ENCODE data around the gene SLC13A1. TPM values are rescaled to one million over a fixed set of nuclear protein-coding genes. Genes with fewer than 3 reads are reported as not detected.

SLC13A1 gene
- total RNA-seq, 1 donor from 2014 or later = not detected

DNA sequence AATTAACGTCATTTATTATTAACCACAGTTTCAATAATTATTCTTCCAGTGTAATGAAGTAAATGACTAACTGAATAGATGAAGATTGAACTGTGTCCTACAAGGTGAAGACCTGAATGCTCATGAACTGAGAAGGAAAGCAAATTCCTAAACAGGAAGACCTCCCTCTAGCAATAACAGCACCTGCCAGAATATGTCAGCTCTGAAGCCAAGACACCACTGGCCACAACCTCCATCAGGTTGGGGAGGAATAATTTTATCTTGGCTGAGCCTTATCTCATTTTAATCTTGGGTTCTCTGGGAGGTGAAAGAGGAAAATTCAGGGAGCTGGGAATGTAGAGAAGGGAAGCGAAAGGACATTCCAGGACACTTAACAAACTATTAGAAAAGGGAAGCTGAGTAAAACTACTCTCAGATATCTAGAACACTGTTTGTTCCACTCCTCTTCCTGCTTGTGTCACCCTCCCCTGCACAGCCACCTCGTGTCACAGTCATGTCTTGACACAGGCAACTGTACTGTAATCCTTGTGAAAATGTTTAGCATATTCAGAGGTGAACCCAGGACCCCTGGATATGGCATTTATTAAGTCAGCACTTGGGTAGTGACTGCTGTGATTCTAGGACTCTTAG, 4.6 kb upstream of the SLC13A1 start:
- no peaks in the 10 kb centered on the region for H3K36me3 ChIP-seq

GRCh38 chr7:123201901-123202300, 2.1 kb upstream of the SLC13A1 start:
- H3K4me1 ChIP-seq = no peaks in the 10 kb centered on the region
- intact Hi-C loops (cut with DNase I) = no loop called here
- no peak overlapping the region for H3K27ac ChIP-seq
- H3K9me3 ChIP-seq = no peaks in the 10 kb centered on the region
- DNase-seq (ENCODE audit: low spot score in 2 of 2) = no peak
- no peaks in the 10 kb centered on the region for H3K36me3 ChIP-seq
- no peak for TF ChIP-seq CTCF (IDR thresholded peaks at IDR 0.05)
- H3K27me3 ChIP-seq = no peaks in the 10 kb centered on the region
- H3K4me3 ChIP-seq = no peak overlapping the region

More for the DNA sequence above, 4.6 kb upstream of the SLC13A1 start:
- Histone ChIP-seq H3K9me3 (no peaks in the 10 kb centered on the region), H3K27ac (no peak overlapping the region), H3K4me3 (no peak overlapping the region), H3K27me3 (no peaks in the 10 kb centered on the region), H3K4me1 (no peaks in the 10 kb centered on the region)
- DNase-seq (ENCODE audit: low spot score in 2 of 2) = no peak
- no peak for TF ChIP-seq CTCF (IDR thresholded peaks at IDR 0.05)
- intact Hi-C loops (cut with DNase I) = no loop called here

- Histone ChIP-seq H3K9me3 (no peaks in the 10 kb centered on the region), H3K4me3 (no peak overlapping the region), H3K27me3 (no peaks in the 10 kb centered on the region), H3K4me1 (no peaks in the 10 kb centered on the region), H3K27ac (no peak overlapping the region), H3K36me3 (no peaks in the 10 kb centered on the region)
- intact Hi-C loops (cut with DNase I) = no loop called here
- TF ChIP-seq CTCF (IDR thresholded peaks at IDR 0.05) = no peak
- no peak for DNase-seq (ENCODE audit: low spot score in 2 of 2)
These were observed 809 bp downstream of the SLC13A1 start for GRCh38 chr7:123198668-123199652.

- no peak for DNase-seq (ENCODE audit: low spot score in 2 of 2)
- H3K4me3 ChIP-seq = no peak overlapping the region
- no peak for TF ChIP-seq CTCF (IDR thresholded peaks at IDR 0.05)
- no peaks in the 10 kb centered on the region for H3K4me1 ChIP-seq
- no peaks in the 10 kb centered on the region for H3K9me3 ChIP-seq
- H3K27ac ChIP-seq = no peak overlapping the region
- H3K27me3 ChIP-seq = no peaks in the 10 kb centered on the region
- H3K36me3 ChIP-seq = no peaks in the 10 kb centered on the region
- intact Hi-C loops (cut with DNase I) = no loop called here
These were observed 1.7 kb downstream of the SLC13A1 start for GRCh38 chr7:123198111-123198510.

GRCh38 chr7:123193235-123193634, 6.5 kb downstream of the SLC13A1 start:
- intact Hi-C loops (cut with DNase I) = no loop called here
- no peak for DNase-seq (ENCODE audit: low spot score in 2 of 2)
- no peak overlapping the region for H3K27ac ChIP-seq
- no peaks in the 10 kb centered on the region for H3K36me3 ChIP-seq
- no peak overlapping the region for H3K4me3 ChIP-seq
- H3K4me1 ChIP-seq = no peaks in the 10 kb centered on the region
- no peaks in the 10 kb centered on the region for H3K9me3 ChIP-seq
- no peaks in the 10 kb centered on the region for H3K27me3 ChIP-seq
- no peak for TF ChIP-seq CTCF (IDR thresholded peaks at IDR 0.05)
